Amniotic stem cell (primary cell): ENCODE data around the gene LRP5.
"Not testable (repeated sequence)": the region's sequence is repeated elsewhere in the genome, so short reads cannot be mapped to it uniquely, and the experiment has no call there.

Experiments
- DNase-seq: peaks from one replicate; lab custom pipeline; 2025; lab: John Stamatoyannopoulos, UW

Gene LRP5

GRCh38 chr11:68282141-68282860, 30.1 kb upstream of the LRP5 start:
- DNase-seq: no peak

- no peak for DNase-seq
Measured at GRCh38 chr11:68282861-68283230, 29.5 kb upstream of the LRP5 start.

- DNase-seq: not testable (repeated sequence)
Measured at GRCh38 chr11:68284588-68284987, 27.8 kb upstream of the LRP5 start.

- no peak for DNase-seq
Measured at GRCh38 chr11:68287419-68287818, 25.0 kb upstream of the LRP5 start.

- DNase-seq: no peak
Measured at GRCh38 chr11:68289456-68289855, 22.9 kb upstream of the LRP5 start.

GRCh38 chr11:68293708-68294107, 18.7 kb upstream of the LRP5 start:
- DNase-seq: no peak

GRCh38 chr11:68295271-68295670, 17.1 kb upstream of the LRP5 start:
- DNase-seq: no peak

- no peak for DNase-seq
Measured at GRCh38 chr11:68295940-68296339, 16.5 kb upstream of the LRP5 start.

- DNase-seq: no peak
Measured at GRCh38 chr11:68296344-68297051, 15.9 kb upstream of the LRP5 start.

- DNase-seq: no peak
Measured at GRCh38 chr11:68297052-68297378, 15.4 kb upstream of the LRP5 start.

- DNase-seq: no peak
Measured at GRCh38 chr11:68297494-68297811, 14.9 kb upstream of the LRP5 start.

GRCh38 chr11:68297812-68298658, 14.4 kb upstream of the LRP5 start:
- no peak for DNase-seq

- no peak for DNase-seq
Measured at GRCh38 chr11:68298659-68299516, 13.5 kb upstream of the LRP5 start.

GRCh38 chr11:68299517-68299879, 12.9 kb upstream of the LRP5 start:
- not testable (repeated sequence) for DNase-seq

GRCh38 chr11:68300076-68300830, 12.1 kb upstream of the LRP5 start:
- no peak for DNase-seq

GRCh38 chr11:68302256-68302655, 10.1 kb upstream of the LRP5 start:
- DNase-seq: no peak

GRCh38 chr11:68302670-68303069, 9.7 kb upstream of the LRP5 start:
- DNase-seq: no peak

GRCh38 chr11:68303083-68303482, 9.3 kb upstream of the LRP5 start:
- no peak for DNase-seq

- no peak for DNase-seq
Measured at GRCh38 chr11:68303982-68304780, 8.2 kb upstream of the LRP5 start.

GRCh38 chr11:68306636-68307035, 5.8 kb upstream of the LRP5 start:
- DNase-seq: no peak

GRCh38 chr11:68308068-68308467, 4.3 kb upstream of the LRP5 start:
- no peak for DNase-seq
